Sigmoid colon (tissue), 7 donors: Measurements from ENCODE around the gene CYP2W1. TPM values are rescaled to one million over a fixed set of nuclear protein-coding genes. Genes with fewer than 3 reads are reported as not detected.

Experiments
- DNase-seq: peaks from one replicate; pipeline ENCODE4 v3.0.0-alpha.2; 2019
- H3K27ac ChIP-seq, 4 donors: fragments of 200-600 bp; sonication (generic); one replicate each; pipeline ENCODE4 v1.5.1; 2016 to 2019; ENCODE audit warnings: mild to moderate bottlenecking in 1 of 4
- H3K27me3 ChIP-seq, 3 donors: fragments of 200-600 bp; sonication (generic); one replicate each; pipeline ENCODE4 v1.5.1; 2019; ENCODE audit warnings: mild to moderate bottlenecking in 1 of 3
- H3K36me3 ChIP-seq, 4 donors: fragments of 200-600 bp; sonication (generic); one replicate each; pipeline ENCODE4 v1.5.1; 2016 to 2019
- H3K4me1 ChIP-seq, 4 donors: fragments of 200-600 bp; sonication (generic); one replicate each; pipeline ENCODE4 v1.5.1; 2017 to 2019
- H3K4me3 ChIP-seq, 4 donors: fragments of 200-600 bp; sonication (generic); one replicate each; pipeline ENCODE4 v1.5.1; 2017 to 2019; ENCODE audit warnings: mild to moderate bottlenecking in 2 of 4, moderate library complexity in 1 of 4
- H3K9me3 ChIP-seq, 4 donors: fragments of 200-600 bp in 3 of 4; sonication (generic) in 3 of 4; one replicate each; pipeline versions ENCODE4 v1.5.1 to v1.6.1; 2013 to 2019
- EP300 ChIP-seq, 4 donors: sonication (generic); formaldehyde crosslinking; IDR thresholded peaks; one replicate each; pipeline ENCODE4 v1.6.1; 2017; ENCODE audit warnings: antibody characterized with exemption in 4 of 4
- POLR2A ChIP-seq, 2 donors: fragments of 450-650 bp; IDR thresholded peaks; one replicate each; pipeline ENCODE4 v1.6.1; 2016; ENCODE audit warnings: antibody characterized with exemption in 2 of 2, mild to moderate bottlenecking in 2 of 2, moderate library complexity in 2 of 2
- POLR2AphosphoS5 ChIP-seq, 4 donors: sonication (generic); formaldehyde crosslinking; IDR thresholded peaks; one replicate each; pipeline ENCODE4 v1.6.1; 2017; ENCODE audit warnings: antibody characterized with exemption in 4 of 4
- WGBS, 2 donors: extraction: QIAGEN DNeasy Blood & Tissue Kit; methylation state at CpG; one replicate each; pipeline ENCODE4 v1.1.7; 2013; 5-methylcytosine and 5-hydroxymethylcytosine counted together
- intact Hi-C: fragments of 100-400 bp; cut with DNase I; formaldehyde crosslinking; loops from one replicate; pipeline ENCODE4 v1.15.1; 2023
- polyA plus RNA-seq, 3 donors: library from polyadenylated mRNA; stranded (reverse); fragments of 200-250 nt; gene quantifications; one replicate each; pipeline ENCODE4 v1.2.3, GENCODE V29; 2013
- total RNA-seq, 4 donors: library from RNA; depleted of rRNA; stranded (reverse); fragments of >200 nt; gene quantifications; one replicate each; pipeline ENCODE4 v1.1.0, GENCODE V29; 2016
- TF ChIP-seq, protein P1 (sequence below), 4 experiments: fragments of 450-650 bp in 3 of 4; fragments of 200-600 bp in 1 of 4; IDR thresholded peaks; one replicate each; pipeline ENCODE4 v1.5.1; 2016 to 2019; ENCODE audit warnings: antibody characterized with exemption in 4 of 4, mild to moderate bottlenecking in 3 of 4, moderate library complexity in 2 of 4
- donor health status: healthy with polysubstance abuse.
- donor health status: Bipolar disorder and iron deficiency.
- donor health status: healthy.

The CYP2W1 gene
- total and polyA plus RNA-seq, 7 donors: 0.83 to 3.8 TPM; not detected in 5

DNA sequence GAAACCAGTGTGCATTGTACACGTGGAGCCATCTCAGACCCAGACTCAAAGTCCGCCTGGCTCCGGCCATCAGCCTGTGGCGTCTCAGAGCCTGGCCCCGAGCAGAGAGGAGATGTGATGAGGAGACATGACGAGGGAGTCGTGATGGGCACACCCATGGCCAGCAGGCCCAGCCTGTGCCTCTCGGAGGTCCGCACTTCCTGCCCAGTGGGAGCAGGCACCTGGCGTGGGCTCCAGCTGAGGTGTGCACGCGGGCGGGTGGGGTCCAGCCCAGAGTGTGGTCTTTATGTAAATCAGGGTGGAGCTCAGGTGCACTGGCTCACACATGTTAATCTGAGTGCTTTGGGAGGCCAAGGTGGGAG, 35.3 kb downstream of the CYP2W1 start:
- H3K27ac ChIP-seq: no peak overlapping the region
- TF ChIP-seq POLR2AphosphoS5 (IDR thresholded peaks at IDR 0.05) (no peak), POLR2A (IDR thresholded peaks at IDR 0.05) (no peak), EP300 (IDR thresholded peaks at IDR 0.05) (no peak)
- TF ChIP-seq, protein P1, sequence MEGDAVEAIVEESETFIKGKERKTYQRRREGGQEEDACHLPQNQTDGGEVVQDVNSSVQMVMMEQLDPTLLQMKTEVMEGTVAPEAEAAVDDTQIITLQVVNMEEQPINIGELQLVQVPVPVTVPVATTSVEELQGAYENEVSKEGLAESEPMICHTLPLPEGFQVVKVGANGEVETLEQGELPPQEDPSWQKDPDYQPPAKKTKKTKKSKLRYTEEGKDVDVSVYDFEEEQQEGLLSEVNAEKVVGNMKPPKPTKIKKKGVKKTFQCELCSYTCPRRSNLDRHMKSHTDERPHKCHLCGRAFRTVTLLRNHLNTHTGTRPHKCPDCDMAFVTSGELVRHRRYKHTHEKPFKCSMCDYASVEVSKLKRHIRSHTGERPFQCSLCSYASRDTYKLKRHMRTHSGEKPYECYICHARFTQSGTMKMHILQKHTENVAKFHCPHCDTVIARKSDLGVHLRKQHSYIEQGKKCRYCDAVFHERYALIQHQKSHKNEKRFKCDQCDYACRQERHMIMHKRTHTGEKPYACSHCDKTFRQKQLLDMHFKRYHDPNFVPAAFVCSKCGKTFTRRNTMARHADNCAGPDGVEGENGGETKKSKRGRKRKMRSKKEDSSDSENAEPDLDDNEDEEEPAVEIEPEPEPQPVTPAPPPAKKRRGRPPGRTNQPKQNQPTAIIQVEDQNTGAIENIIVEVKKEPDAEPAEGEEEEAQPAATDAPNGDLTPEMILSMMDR (IDR thresholded peaks at IDR 0.05): no peak
- no peak overlapping the region for H3K4me3 ChIP-seq
- H3K27me3 ChIP-seq: no peaks in the 10 kb centered on the region
- peaks cover 0 to 7% (median under 1%) of the 10 kb centered on the region in 4 donors for H3K4me1 ChIP-seq
- no peaks in the 10 kb centered on the region for H3K9me3 ChIP-seq
- peaks cover 0 to 9% (median 0%) of the 10 kb centered on the region in 4 donors for H3K36me3 ChIP-seq
- DNase-seq: no peak
- intact Hi-C loops: no loop called here
- WGBS, 2 donors: 90 to 92% methylated on average over 13 of the region's 13 CpGs

DNA sequence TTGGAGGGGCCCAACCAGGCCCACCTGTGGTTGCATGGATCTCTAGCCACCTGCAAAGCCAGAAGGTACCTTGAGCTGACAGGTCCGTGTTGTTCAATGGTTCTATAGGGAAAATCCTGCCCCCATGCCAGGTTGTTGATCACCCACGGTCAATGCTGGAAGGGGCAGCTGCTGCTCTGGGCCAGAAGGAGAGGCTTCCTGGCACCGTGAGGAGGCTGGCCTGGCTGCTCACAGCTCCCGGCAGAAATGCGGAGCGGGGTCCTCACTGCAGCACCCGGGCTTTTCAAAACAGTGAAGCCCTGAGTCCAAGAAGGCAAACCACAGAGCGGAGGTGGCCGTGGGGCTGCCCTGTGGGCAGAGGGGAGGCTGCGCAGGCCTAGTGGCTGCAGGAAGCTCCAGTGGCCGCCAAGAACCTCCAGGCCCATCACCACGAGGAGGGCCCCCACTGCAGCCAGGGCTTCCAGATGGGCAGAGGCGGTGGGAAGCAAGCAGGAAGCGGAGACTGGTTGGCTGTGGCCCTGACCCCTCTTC, 36.3 kb downstream of the CYP2W1 start:
- no peak overlapping the region for H3K27ac ChIP-seq
- no peaks in the 10 kb centered on the region for H3K4me1 ChIP-seq
- H3K27me3 ChIP-seq: no peaks in the 10 kb centered on the region
- no peak for DNase-seq
- TF ChIP-seq, protein P1 (IDR thresholded peaks at IDR 0.05): no peak
- TF ChIP-seq POLR2AphosphoS5 (IDR thresholded peaks at IDR 0.05): no peak
- no peak for TF ChIP-seq POLR2A (IDR thresholded peaks at IDR 0.05)
- TF ChIP-seq EP300 (IDR thresholded peaks at IDR 0.05): no peak
- no peaks in the 10 kb centered on the region for H3K9me3 ChIP-seq
- 91 to 93% methylated on average over 14 of the region's 14 CpGs for WGBS, 2 donors
- intact Hi-C loops: no loop called here
- no peak overlapping the region for H3K4me3 ChIP-seq
- peaks cover 0 to 9% (median 0%) of the 10 kb centered on the region in 4 donors for H3K36me3 ChIP-seq

DNA sequence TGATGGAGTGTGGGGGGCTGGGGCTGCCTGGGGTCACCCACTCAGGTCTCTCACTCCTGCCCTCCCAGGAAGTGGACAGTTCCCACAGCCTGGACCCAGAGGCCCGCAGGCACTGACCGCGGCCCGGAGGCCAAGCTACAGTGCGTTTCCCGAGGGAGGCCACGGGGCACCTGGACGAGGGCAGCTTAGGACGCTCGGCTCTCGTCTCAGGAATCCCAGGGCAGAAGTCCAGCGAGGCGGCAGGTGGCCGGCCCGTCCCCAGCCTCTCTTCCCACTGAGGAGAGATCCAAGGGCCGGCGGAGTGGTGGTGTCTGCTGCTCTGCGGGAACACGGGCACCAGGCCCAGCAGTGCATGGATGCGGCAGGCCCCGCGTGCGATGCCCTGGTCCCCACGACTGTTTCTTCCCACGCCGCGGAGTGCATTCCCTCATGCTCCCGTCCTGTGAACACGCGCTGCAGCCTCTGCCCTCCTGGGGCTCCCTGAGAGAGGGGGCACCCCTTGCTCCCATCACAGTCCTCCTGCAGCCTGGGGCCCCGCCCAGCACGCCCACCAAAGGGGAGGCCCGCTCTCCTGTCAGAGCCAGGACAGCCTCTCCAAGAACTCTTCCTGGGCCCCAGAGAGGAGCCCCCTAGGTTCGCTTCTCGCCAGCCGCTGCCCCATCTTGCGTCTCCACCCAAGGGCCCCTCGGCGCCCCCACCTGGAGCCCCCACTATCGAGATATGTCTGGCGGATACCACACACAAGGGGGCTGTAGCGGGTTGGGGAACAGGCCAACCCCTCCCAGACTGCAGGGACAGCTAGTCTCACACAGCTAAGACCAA, 37.0 kb downstream of the CYP2W1 start:
- Histone ChIP-seq H3K4me3 (no peak overlapping the region), H3K27ac (no peak overlapping the region), H3K27me3 (no peaks in the 10 kb centered on the region), H3K9me3 (no peaks in the 10 kb centered on the region), H3K4me1 (peaks cover 0 to 2% (median 0%) of the 10 kb centered on the region in 4 donors), H3K36me3 (peaks cover 0 to 11% (median 0%) of the 10 kb centered on the region in 4 donors)
- WGBS, 2 donors: 96 to 97% methylated on average over 42 of the region's 42 CpGs
- DNase-seq: no peak
- intact Hi-C loops: no loop called here
- TF ChIP-seq EP300 (IDR thresholded peaks at IDR 0.05) (no peak), POLR2AphosphoS5 (IDR thresholded peaks at IDR 0.05) (no peak), POLR2A (IDR thresholded peaks at IDR 0.05) (no peak)
- TF ChIP-seq, protein P1 (IDR thresholded peaks at IDR 0.05): no peak

DNA sequence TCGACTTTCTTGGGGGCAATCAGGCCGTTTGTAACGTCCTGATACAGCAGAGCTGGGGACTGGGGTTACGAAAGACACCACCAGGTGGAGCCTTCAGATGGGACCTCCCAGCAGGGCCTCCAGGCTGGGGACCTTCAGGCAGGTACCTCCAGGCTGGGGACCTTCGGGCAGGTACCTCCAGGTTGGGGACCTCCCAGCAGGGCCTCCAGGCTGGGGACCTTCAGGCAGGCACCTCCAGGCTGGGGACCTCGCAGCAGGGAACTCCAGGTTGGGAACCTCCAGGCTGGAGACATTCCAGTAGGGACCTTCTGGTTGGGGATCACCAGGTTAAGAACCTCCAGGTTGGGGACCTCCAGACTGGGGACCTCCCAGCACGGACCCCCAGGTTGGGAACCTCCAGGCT, 37.9 kb downstream of the CYP2W1 start:
- DNase-seq: no peak
- Histone ChIP-seq H3K36me3 (peaks cover 0 to 20% (median 0%) of the 10 kb centered on the region in 4 donors), H3K27ac (no peak overlapping the region), H3K4me1 (peaks cover 0 to 8% (median 0%) of the 10 kb centered on the region in 4 donors), H3K9me3 (no peaks in the 10 kb centered on the region), H3K27me3 (no peaks in the 10 kb centered on the region), H3K4me3 (no peak overlapping the region)
- intact Hi-C loops: no loop called here
- 82 to 89% methylated on average over 7 of the region's 7 CpGs for WGBS, 2 donors
- TF ChIP-seq, protein P1 (IDR thresholded peaks at IDR 0.05): peak in 1 of 4 experiments; percentile 32
- TF ChIP-seq EP300 (IDR thresholded peaks at IDR 0.05) (no peak), POLR2AphosphoS5 (IDR thresholded peaks at IDR 0.05) (no peak)
